SK-N-DZ (cell line): Measurements from ENCODE around the gene PRELID3B.

Source experiments
- DNase-seq: peaks from one replicate; pipeline ENCODE4 v3.0.0-alpha.2; 2015; ENCODE audit warnings: low spot score

The PRELID3B gene

GRCh38 chr20:59010995-59011873, 31.4 kb downstream of the PRELID3B start:
- no peak for DNase-seq

- no peak for DNase-seq
Measured at GRCh38 chr20:59010321-59010994, 32.1 kb downstream of the PRELID3B start.

GRCh38 chr20:59008715-59009336, 33.8 kb downstream of the PRELID3B start:
- no peak for DNase-seq

- no peak for DNase-seq
Measured at GRCh38 chr20:59007665-59008511, 34.7 kb downstream of the PRELID3B start.

GRCh38 chr20:59006864-59007664, 35.5 kb downstream of the PRELID3B start, which contains the start of gene CTSZ:
Gene CTSZ (minus strand): TSS chr20:59007254. CDS start chr20:59007128, 126 bp downstream.
- no peak for DNase-seq

GRCh38 chr20:59006167-59006863, 36.3 kb downstream of the PRELID3B start:
- DNase-seq, result no peak

- no peak for DNase-seq
Measured at GRCh38 chr20:59005523-59006166, 36.9 kb downstream of the PRELID3B start.

- no peak for DNase-seq
Measured at GRCh38 chr20:59004763-59005522, 37.6 kb downstream of the PRELID3B start.

GRCh38 chr20:59004493-59004762, 38.2 kb downstream of the PRELID3B start:
- DNase-seq, result no peak

- DNase-seq, result no peak
Measured at GRCh38 chr20:59003836-59004492, 38.6 kb downstream of the PRELID3B start.

- no peak for DNase-seq
Measured at GRCh38 chr20:59002874-59003399, 39.6 kb downstream of the PRELID3B start.

- no peak for DNase-seq
Measured at GRCh38 chr20:59002388-59002787, 40.2 kb downstream of the PRELID3B start.

- no peak for DNase-seq
Measured at GRCh38 chr20:59001449-59002171, 41.0 kb downstream of the PRELID3B start.

GRCh38 chr20:59001068-59001448, 41.5 kb downstream of the PRELID3B start:
- no peak for DNase-seq

- DNase-seq, result no peak
Measured at GRCh38 chr20:59000326-59000725, 42.3 kb downstream of the PRELID3B start.

GRCh38 chr20:58998656-58999055, 43.9 kb downstream of the PRELID3B start:
- DNase-seq, result no peak

GRCh38 chr20:58997141-58997770, 45.3 kb downstream of the PRELID3B start:
- no peak for DNase-seq
